NCI-H524 treated with DMSO at 0.1 percent for 48 hours (cell line): ENCODE results near the gene RBPJ.

Experiments
- DNase-seq: peaks from one replicate; lab custom pipeline; 2025; lab: John Stamatoyannopoulos, UW

RBPJ gene

GRCh38 chr4:26320538-26321372, at the start of gene RBPJ:
Gene RBPJ (plus strand): TSS chr4:26321014. CDS start chr4:26321029, 15 bp downstream.
- peak; percentile 81 for DNase-seq

DNA sequence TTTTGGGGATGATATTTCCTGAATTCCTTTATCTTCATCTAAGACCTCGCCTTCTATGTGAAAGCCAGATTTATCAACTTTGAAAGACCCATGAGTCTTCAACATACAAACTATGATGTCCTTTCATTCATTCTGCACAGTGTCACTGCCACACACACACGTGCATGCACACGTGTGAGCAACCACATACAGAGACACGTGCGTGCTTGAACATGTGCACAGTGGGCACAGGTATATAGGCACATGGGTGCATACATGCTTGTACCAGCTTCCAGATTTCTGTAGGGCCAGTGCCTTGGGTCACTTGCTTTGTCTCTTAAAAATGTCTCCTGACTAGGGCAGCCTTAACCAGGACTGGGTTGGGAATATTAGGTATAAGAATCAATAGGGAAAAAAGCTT, 49.1 kb upstream of the RBPJ start:
- no peak for DNase-seq

GRCh38 chr4:26272654-26273615, 47.9 kb upstream of the RBPJ start:
- no peak for DNase-seq

DNA sequence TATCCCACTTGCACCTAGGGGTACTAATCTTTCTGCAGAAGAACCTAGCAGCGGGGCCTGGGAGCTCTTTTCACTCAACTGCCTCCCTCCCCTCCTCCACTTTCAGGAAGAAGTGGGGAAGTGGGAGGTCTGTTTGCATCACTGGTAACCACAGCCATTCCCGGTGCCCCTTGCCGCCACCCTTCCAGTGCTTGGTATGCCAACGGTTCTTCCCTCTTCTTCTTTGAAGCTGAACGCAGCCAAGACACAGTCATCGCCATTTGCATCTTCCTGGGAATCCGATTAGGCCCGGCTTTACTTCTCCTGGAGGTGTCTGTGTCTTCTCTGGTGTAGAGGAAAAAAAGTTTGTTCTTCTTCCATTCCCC, 47.2 kb upstream of the RBPJ start:
- no peak for DNase-seq

DNA sequence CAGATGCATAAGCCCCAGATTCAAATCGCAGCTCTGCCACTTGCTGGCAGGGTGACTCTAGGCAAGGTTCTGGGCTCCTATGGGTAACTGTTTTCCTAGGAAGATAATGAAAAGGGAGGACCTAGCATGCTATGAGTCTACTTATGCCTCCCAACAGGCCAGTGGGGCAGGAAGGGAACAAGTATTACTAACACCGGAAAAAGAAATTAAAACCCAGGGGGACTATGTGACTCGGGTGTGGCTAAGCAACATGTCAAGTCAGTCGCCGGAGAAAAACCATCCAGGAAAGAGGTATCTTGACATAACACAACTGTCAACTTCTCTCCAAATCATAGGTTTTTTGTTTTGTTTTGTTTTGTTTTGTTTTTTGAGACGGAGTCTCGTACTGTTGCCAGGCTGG, 45.5 kb upstream of the RBPJ start:
- DNase-seq: no peak

GRCh38 chr4:26279446-26279845, 41.4 kb upstream of the RBPJ start:
- DNase-seq: no peak

DNA sequence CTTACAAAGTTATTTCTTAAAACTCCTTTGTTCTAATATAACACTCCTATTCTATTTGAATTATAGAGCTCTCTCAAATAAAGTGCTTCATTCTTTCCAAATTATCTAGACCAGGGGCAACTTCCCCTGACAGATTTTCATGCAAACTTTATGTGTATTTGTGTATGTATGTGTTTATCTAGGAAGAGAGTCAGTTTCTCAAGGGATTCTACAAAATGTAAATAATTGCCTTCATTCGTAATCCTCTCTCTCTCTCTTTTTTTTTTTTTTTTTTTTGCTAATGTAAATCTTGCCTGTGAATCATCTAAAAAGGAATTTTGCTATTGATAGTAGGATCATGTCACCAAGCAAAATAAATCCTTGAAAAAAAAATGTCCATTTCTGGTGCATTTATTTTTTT, 38.9 kb upstream of the RBPJ start:
- DNase-seq: no peak

DNA sequence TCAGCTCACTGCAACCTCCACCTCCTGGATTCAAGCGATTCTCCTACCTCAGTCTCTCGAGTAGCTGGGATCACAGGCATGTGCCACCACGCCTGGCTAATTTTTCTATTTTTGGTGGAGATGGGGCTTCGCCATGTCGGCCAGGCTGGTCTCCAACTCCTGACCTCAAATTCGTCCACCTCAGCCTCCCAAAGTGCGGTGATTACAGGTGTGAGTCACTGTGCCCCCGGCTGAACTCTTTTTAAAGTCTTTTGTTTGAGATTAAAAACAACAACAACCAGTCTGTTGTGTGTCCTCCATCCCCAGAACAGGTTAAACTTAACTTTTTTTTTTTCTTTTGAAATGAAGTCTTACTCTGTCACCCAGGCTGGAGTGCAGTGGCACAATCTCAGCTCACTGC, 36.3 kb upstream of the RBPJ start:
- DNase-seq: no peak

DNA sequence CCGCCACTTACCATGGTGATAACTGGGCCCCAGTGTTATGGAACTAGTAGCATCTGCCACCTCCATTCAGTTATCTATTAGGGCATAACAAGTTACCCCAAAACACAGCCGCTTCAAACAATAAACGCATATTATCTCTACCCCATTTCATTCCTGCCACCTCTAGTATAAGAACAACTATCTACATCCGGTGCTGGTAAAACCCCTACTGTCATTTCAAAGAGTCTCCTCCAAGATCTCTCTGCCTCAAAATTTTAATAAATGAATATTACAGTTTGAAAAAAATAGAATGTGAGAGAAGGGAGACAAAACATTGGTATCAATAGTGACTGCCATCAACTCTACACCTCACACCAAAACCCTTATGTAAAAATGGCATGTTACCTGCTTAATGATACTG, 35.5 kb upstream of the RBPJ start:
- DNase-seq: no peak

- no peak for DNase-seq
Measured at GRCh38 chr4:26287756-26288155, 33.1 kb upstream of the RBPJ start.

GRCh38 chr4:26288355-26288909, 32.4 kb upstream of the RBPJ start:
- no peak for DNase-seq

DNA sequence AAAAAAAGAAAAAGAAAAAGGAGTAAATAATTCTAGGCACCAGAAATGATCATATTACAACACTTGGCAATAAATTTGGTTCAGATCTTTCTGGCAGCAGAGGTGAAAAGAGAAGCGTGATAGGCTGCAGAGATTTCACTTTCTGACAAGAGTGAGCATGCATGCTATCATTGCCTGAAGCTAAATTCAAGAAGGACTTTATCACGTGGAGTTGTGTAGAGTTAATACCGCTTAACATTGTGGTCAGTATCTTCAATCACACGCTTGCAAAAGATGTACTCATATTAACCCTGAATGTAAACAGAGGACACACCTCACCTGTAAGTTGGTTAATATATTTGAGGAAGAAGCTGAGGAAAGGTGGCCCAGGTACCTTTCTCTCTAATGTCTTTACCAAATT, 31.4 kb upstream of the RBPJ start:
- no peak for DNase-seq

GRCh38 chr4:26290321-26290720, 30.5 kb upstream of the RBPJ start:
- no peak for DNase-seq

GRCh38 chr4:26294904-26295303, 25.9 kb upstream of the RBPJ start:
- DNase-seq: no peak

GRCh38 chr4:26296021-26296420, 24.8 kb upstream of the RBPJ start:
- DNase-seq: no peak

DNA sequence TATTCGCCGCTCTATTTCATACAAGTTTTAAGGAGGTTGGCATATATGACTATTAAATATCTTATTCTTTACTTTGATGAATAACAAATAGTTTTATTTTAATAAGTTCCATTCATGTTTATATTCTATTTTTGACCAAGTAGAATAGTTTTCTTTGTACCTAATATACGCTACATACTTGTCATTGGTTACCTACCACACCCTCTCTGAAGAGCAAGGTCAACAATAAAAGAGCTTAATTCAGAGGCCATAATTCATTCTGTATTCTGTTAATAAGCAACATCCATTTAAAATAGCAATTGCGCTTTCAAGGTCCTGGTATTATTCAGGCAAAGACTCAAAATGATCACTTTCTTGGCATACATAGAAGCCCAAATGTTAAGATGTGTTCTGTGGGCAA, 24.3 kb upstream of the RBPJ start:
- no peak for DNase-seq

DNA sequence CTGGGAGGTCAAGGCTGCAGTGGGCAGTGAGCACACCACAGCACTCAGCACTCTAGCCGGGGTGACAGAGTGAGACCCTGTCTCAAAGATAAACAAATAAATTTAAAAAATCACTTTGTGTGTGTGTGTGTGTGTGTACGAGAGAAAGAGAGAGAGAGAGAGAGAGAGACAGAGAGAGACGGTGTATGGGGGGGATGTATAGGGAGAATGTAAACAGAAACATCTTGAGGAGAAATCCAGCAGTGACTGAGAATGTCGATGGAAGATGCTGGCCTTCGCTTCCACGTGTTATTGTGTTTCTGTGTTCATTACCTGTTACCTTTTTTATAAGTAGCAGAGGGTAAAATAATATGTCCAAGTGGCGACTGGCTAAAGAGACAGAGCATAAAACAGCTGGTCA, 23.6 kb upstream of the RBPJ start:
- no peak for DNase-seq

DNA sequence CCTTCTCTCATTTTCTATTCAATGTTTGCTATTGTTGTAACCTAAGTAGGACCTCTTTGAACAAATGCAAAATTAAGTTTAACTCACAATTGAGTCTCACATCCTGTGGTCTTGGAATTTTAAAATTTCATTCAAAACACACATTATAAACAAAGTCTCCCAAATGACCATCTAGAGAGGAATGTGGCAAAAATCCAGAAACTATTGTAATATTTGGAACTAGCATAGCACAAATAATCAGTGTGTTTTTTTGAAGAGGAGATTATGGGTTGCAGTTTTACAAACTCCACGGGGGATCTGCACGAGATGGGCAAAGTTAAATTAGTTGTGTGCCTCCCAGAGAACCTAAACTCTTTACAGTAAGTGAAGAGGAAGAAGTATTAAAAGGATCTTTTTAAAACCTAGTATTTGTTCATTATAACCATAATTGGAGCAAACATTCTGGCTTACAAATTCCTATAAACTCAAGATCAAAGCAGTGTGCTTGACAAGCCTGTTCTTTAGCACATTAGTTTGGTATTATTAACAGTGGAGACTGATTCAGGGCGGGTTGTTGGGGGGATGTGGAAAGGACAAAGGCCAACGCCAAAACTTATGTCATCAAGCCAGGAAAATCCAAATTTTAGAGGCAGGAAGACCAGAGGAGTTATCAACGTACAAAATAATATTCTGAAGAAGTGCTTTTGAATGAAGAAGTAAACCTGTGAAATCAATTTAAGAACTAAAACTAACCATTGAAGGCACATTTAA, 22.4 kb upstream of the RBPJ start:
- no peak for DNase-seq

- DNase-seq: no peak
Measured at GRCh38 chr4:26299254-26299882, 21.4 kb upstream of the RBPJ start.

DNA sequence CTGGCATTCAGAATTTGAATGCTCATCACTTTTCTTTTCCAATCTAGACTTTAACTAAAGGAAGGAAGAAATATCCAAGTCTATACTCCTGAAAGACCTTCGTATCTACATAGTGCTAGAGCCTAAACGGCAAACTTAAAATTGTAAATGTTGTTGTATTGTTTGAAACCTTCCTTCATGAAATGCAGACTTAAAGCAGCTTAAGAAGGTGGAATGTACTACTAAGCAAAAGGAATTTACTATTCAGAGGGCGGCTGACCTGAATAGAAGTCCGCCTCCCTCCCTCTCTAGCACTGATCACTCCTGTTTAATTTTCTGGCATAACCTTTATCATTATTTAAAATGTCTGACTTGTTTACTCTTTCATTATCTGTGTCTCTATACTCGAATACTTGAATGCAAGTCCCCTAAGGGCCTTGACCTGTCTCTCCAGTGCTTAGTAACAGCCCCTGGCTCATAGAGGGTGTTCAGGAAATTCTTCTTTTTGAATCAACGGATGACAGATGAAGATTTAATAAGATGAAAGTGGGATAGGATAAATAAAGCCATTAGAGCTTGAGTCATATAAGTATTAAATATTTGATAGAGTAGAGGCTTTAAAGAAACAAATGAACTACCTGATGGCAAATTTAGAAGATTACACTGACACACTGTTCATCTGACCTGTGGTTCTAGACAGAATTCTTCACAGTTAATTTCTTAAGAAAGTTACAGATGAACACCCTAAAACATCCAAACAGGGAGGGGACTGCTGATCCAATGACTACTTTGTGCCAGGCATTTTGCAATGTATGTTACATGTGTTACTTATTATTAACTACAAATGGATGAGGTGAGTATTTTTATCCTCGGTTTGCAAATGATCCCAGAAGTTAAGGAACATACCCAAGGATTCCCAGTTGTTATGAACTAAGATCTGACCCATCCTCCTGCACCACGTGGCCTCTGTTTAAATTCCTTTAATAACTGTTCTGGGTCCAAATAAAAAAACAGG, 20.2 kb upstream of the RBPJ start:
- DNase-seq: no peak
